GM19324 (cell line): ENCODE measurements around the gene TBXAS1.

Experiments used
- ATAC-seq: cut with Tn5 transposase; IDR thresholded peaks from one replicate; pipeline ENCODE4 v1.9.1; 2021; ENCODE audit warnings: mild to moderate bottlenecking, moderate library complexity; ENCODE audit not compliant: unreplicated experiment, low FRiP score

Gene TBXAS1

GRCh38 chr7:140034421-140034820, 205.4 kb downstream of the TBXAS1 start:
- no peak for ATAC-seq

- ATAC-seq, result no peak
Measured at GRCh38 chr7:140035400-140036223, 206.5 kb downstream of the TBXAS1 start.

GRCh38 chr7:140036224-140036962, 207.3 kb downstream of the TBXAS1 start:
- no peak for ATAC-seq

GRCh38 chr7:140039066-140039465, 210.0 kb downstream of the TBXAS1 start:
- no peak for ATAC-seq

GRCh38 chr7:140039896-140040295, 210.8 kb downstream of the TBXAS1 start:
- ATAC-seq, result no peak

- ATAC-seq, result no peak
Measured at GRCh38 chr7:140041659-140042385, 212.8 kb downstream of the TBXAS1 start.

- ATAC-seq, result no peak
Measured at GRCh38 chr7:140042386-140042670, 213.3 kb downstream of the TBXAS1 start.

- no peak for ATAC-seq
Measured at GRCh38 chr7:140044251-140044650, 215.2 kb downstream of the TBXAS1 start.

GRCh38 chr7:140045697-140046096, 216.6 kb downstream of the TBXAS1 start:
- ATAC-seq, result no peak

- no peak for ATAC-seq
Measured at GRCh38 chr7:140047197-140047596, 218.1 kb downstream of the TBXAS1 start.

- ATAC-seq, result no peak
Measured at GRCh38 chr7:140048138-140048537, 219.1 kb downstream of the TBXAS1 start.

- ATAC-seq, result no peak
Measured at GRCh38 chr7:140048989-140049338, 219.9 kb downstream of the TBXAS1 start.

- ATAC-seq, result no peak
Measured at GRCh38 chr7:140049339-140050024, 220.4 kb downstream of the TBXAS1 start.

- ATAC-seq, result no peak
Measured at GRCh38 chr7:140050100-140050499, 221.0 kb downstream of the TBXAS1 start.

GRCh38 chr7:140051820-140052219, 222.8 kb downstream of the TBXAS1 start:
- no peak for ATAC-seq

GRCh38 chr7:140053812-140054539, 224.9 kb downstream of the TBXAS1 start:
- ATAC-seq, result peak; percentile 85

GRCh38 chr7:140054751-140055150, 225.7 kb downstream of the TBXAS1 start:
- ATAC-seq, result no peak

- no peak for ATAC-seq
Measured at GRCh38 chr7:140055833-140056232, 226.8 kb downstream of the TBXAS1 start.

GRCh38 chr7:140056431-140057142, 227.5 kb downstream of the TBXAS1 start:
- no peak for ATAC-seq

- no peak for ATAC-seq
Measured at GRCh38 chr7:140057143-140057535, 228.1 kb downstream of the TBXAS1 start.
